Renal cortex interstitium (tissue), 11 donors: ENCODE measurements around the gene UACA. TPM values are rescaled to one million over a fixed set of nuclear protein-coding genes. Genes with fewer than 3 reads are reported as not detected.
"Not testable (repeated sequence)": the region's sequence is repeated elsewhere in the genome, so short reads cannot be mapped to it uniquely, and the experiment has no call there.

Experiments
- DNase-seq, 11 donors: peaks; one replicate each; pipeline ENCODE4 v3.0.0-alpha.2; 2013; ENCODE audit warnings: low read depth in 9 of 11, low spot score in 4 of 11; ENCODE audit errors: extremely low read depth in 1 of 11
- polyA plus RNA-seq, 3 donors: library from polyadenylated mRNA; unstranded; fragments of 120-200 nt; gene quantifications; one replicate each; pipeline ENCODE4 v1.2.1, GENCODE V29; 2013; ENCODE audit not compliant: insufficient read length in 3 of 3

UACA gene
- polyA plus RNA-seq, 3 donors = 84.0 to 131 (median 115) TPM

GRCh38 chr15:70763950-70764730 is 782 bp upstream of the UACA start:
- DNase-seq = no peak

GRCh38 chr15:70762469-70763119 is 764 bp downstream of the UACA start:
- DNase-seq = peak in 3 of 11 donors; percentile 18 to 30 (median 26)

- no peak for DNase-seq
Observed at GRCh38 chr15:70761931-70762468, 1.4 kb downstream of the UACA start.

GRCh38 chr15:70761046-70761445 is 2.3 kb downstream of the UACA start:
- no peak for DNase-seq

GRCh38 chr15:70758790-70759462 is 4.4 kb downstream of the UACA start:
- DNase-seq = no peak

- DNase-seq = no peak
Observed at GRCh38 chr15:70757627-70758026, 5.7 kb downstream of the UACA start.

- DNase-seq = no peak
Observed at GRCh38 chr15:70754862-70755261, 8.5 kb downstream of the UACA start.

GRCh38 chr15:70753101-70753829 is 10.1 kb downstream of the UACA start:
- DNase-seq = no peak

GRCh38 chr15:70752193-70752635 is 11.1 kb downstream of the UACA start:
- DNase-seq = no peak

GRCh38 chr15:70750203-70750869 is 13.0 kb downstream of the UACA start:
- no peak for DNase-seq

- DNase-seq = no peak
Observed at GRCh38 chr15:70748281-70748747, 15.0 kb downstream of the UACA start.

- not testable (repeated sequence) for DNase-seq
Observed at GRCh38 chr15:70746598-70746997, 16.8 kb downstream of the UACA start.

- DNase-seq = no peak
Observed at GRCh38 chr15:70742928-70743327, 20.4 kb downstream of the UACA start.

- DNase-seq = no peak
Observed at GRCh38 chr15:70741677-70742293, 21.6 kb downstream of the UACA start.

- DNase-seq = no peak
Observed at GRCh38 chr15:70741107-70741531, 22.2 kb downstream of the UACA start.

- DNase-seq = not testable (repeated sequence)
Observed at GRCh38 chr15:70735040-70735439, 28.3 kb downstream of the UACA start.

- no peak for DNase-seq
Observed at GRCh38 chr15:70729164-70729563, 34.2 kb downstream of the UACA start.

- DNase-seq = no peak
Observed at GRCh38 chr15:70726753-70727152, 36.6 kb downstream of the UACA start.
